Adrenal gland (tissue), 5 donors: ENCODE data around the gene MT1A.

Source experiments
- CTCF ChIP-seq, 6 experiments: fragments of 450-650 bp in 4 of 6; fragments of 200-600 bp in 2 of 6; sonication (generic) in 1 of 6; IDR thresholded peaks; 1 replicate in 5 of 6; 2 replicates in 1 of 6; pipeline versions ENCODE4 v1.5.1 to v1.8.0; 2016 to 2021; ENCODE audit warnings: antibody characterized with exemption in 6 of 6, mild to moderate bottlenecking in 2 of 6, moderate library complexity in 1 of 6
- POLR2A ChIP-seq, 2 donors: fragments of 450-650 bp; IDR thresholded peaks; one replicate each; pipeline ENCODE4 v1.6.1; 2017; ENCODE audit warnings: antibody characterized with exemption in 2 of 2, mild to moderate bottlenecking in 2 of 2, moderate library complexity in 1 of 2
- donor health status: DM: no; HTN: no; CAD: no.

- TF ChIP-seq CTCF (IDR thresholded peaks at IDR 0.05) (peak in 1 of 6 experiments; percentile 0), POLR2A (IDR thresholded peaks at IDR 0.05) (peak in 1 of 2 donors; percentile 78)
Measured at GRCh38 chr16:56610017-56610608, 28.4 kb upstream of the MT1A start.
